ENCODE measurements around the gene SAP130.

SAP130 gene

GRCh38 chr2:128027801-128028667, at the start of gene SAP130:
TSS of gene SAP130 (minus strand) at chr2:128028059. CDS start at chr2:128026292, 1,767 bp downstream.
- FAIRE-seq (peak; percentile 96), DNase-seq (ENCODE audit: extremely low spot score, insufficient read length, low read depth) (peak; percentile 93)

- no peak for DNase-seq (ENCODE audit: extremely low spot score, insufficient read length, low read depth)
- no peak for FAIRE-seq
These were observed 48.7 kb upstream of the SAP130 start for GRCh38 chr2:128076461-128077106.

GRCh38 chr2:128073278-128073677, 45.4 kb upstream of the SAP130 start:
- DNase-seq (ENCODE audit: extremely low spot score, insufficient read length, low read depth) (no peak), FAIRE-seq (no peak)

- DNase-seq (ENCODE audit: extremely low spot score, insufficient read length, low read depth) (no peak), FAIRE-seq (no peak)
These were observed 41.9 kb upstream of the SAP130 start for GRCh38 chr2:128069769-128070168.

- FAIRE-seq = no peak
These were observed 36.5 kb upstream of the SAP130 start for GRCh38 chr2:128064353-128064752.

GRCh38 chr2:128062571-128062970, 34.7 kb upstream of the SAP130 start:
- FAIRE-seq (no peak), DNase-seq (ENCODE audit: extremely low spot score, insufficient read length, low read depth) (no peak)

More at GRCh38 chr2:128064353-128064752, 36.5 kb upstream of the SAP130 start:
- DNase-seq (ENCODE audit: extremely low spot score, insufficient read length, low read depth) = no peak

GRCh38 chr2:128058114-128058513, 30.3 kb upstream of the SAP130 start:
- FAIRE-seq = no peak
- no peak for DNase-seq (ENCODE audit: extremely low spot score, insufficient read length, low read depth)

GRCh38 chr2:128057334-128057733, 29.5 kb upstream of the SAP130 start:
- FAIRE-seq = no peak

GRCh38 chr2:128054104-128054885, 26.4 kb upstream of the SAP130 start:
- FAIRE-seq = no peak
- no peak for DNase-seq (ENCODE audit: extremely low spot score, insufficient read length, low read depth)

More at GRCh38 chr2:128057334-128057733, 29.5 kb upstream of the SAP130 start:
- no peak for DNase-seq (ENCODE audit: extremely low spot score, insufficient read length, low read depth)

- no peak for FAIRE-seq
- no peak for DNase-seq (ENCODE audit: extremely low spot score, insufficient read length, low read depth)
These were observed 25.5 kb upstream of the SAP130 start for GRCh38 chr2:128053331-128053730.

- DNase-seq (ENCODE audit: extremely low spot score, insufficient read length, low read depth) = no peak
- FAIRE-seq = no peak
These were observed 15.2 kb upstream of the SAP130 start for GRCh38 chr2:128043041-128043440.

GRCh38 chr2:128041561-128041960, 13.7 kb upstream of the SAP130 start:
- FAIRE-seq (no peak), DNase-seq (ENCODE audit: extremely low spot score, insufficient read length, low read depth) (no peak)

GRCh38 chr2:128040166-128040771, 12.4 kb upstream of the SAP130 start:
- no peak for FAIRE-seq
- DNase-seq (ENCODE audit: extremely low spot score, insufficient read length, low read depth) = no peak

- FAIRE-seq (no peak), DNase-seq (ENCODE audit: extremely low spot score, insufficient read length, low read depth) (no peak)
These were observed 11.7 kb upstream of the SAP130 start for GRCh38 chr2:128039535-128039934.

GRCh38 chr2:128038411-128038810, 10.6 kb upstream of the SAP130 start:
- no peak for FAIRE-seq

GRCh38 chr2:128037649-128038048, 9.8 kb upstream of the SAP130 start:
- FAIRE-seq (no peak), DNase-seq (ENCODE audit: extremely low spot score, insufficient read length, low read depth) (no peak)

More at GRCh38 chr2:128038411-128038810, 10.6 kb upstream of the SAP130 start:
- DNase-seq (ENCODE audit: extremely low spot score, insufficient read length, low read depth) = no peak

- FAIRE-seq = no peak
- DNase-seq (ENCODE audit: extremely low spot score, insufficient read length, low read depth) = no peak
These were observed 9.1 kb upstream of the SAP130 start for GRCh38 chr2:128036748-128037607.

GRCh38 chr2:128032092-128032491, 4.2 kb upstream of the SAP130 start:
- DNase-seq (ENCODE audit: extremely low spot score, insufficient read length, low read depth) (no peak), FAIRE-seq (no peak)

- no peak for DNase-seq (ENCODE audit: extremely low spot score, insufficient read length, low read depth)
- FAIRE-seq = no peak
These were observed 802 bp upstream of the SAP130 start for GRCh38 chr2:128028668-128029054.

Data from GM18507 (cell line).